HepG2 (cell line): ENCODE data around the gene TTLL13. TPM values are rescaled to one million over a fixed set of nuclear protein-coding genes. Genes with fewer than 3 reads are reported as not detected.
A peak's percentile ranks its signal among the peaks of the same experiment; 100 is the strongest.

ENCODE experiments used
- ATAC-seq: fragments of 200-7000 bp; cut with Tn5 transposase; 3 replicates; pipeline ENCODE4 v1.9.1; 2020; ENCODE audit warnings: mild to moderate bottlenecking, moderate library complexity
- BruUV-seq: library from RNA; stranded (reverse); fragments of 400-500 nt; replicated peaks from 2 replicates; lab custom pipeline; 2021; lab: Mats Ljungman, UMichigan
- CTCF ChIA-PET: fragments of 300-600 bp; formaldehyde crosslinking; extraction: SDS; loops from one replicate; lab custom pipeline; 2021; ENCODE audit warnings: low total read pairs, inconsistent platforms, low intra/inter-chr PET ratio; lab: Yijun Ruan, JAX
- POLR2A ChIA-PET: fragments of 350-600 bp; sonication (Branson Sonifier 250); formaldehyde crosslinking; loops from one replicate; lab custom pipeline; 2020; ENCODE audit warnings: antibody characterized with exemption, inconsistent platforms; lab: Yijun Ruan, JAX
- DNase-seq: peaks from one replicate; pipeline ENCODE4 v3.0.0-alpha.2; 2015; ENCODE audit warnings: low spot score
- FAIRE-seq: peaks from 3 replicates; lab custom pipeline; 2011; peaks lifted over from hg19 to GRCh38; lab: Jason Lieb, UNC
- H2AFZ ChIP-seq: one replicate; pipeline ENCODE4 v1.6.1; 2011; ENCODE audit warnings: low read length, inconsistent platforms
- H3K27ac ChIP-seq: fragments of 300-600 bp; 3 replicates; pipeline ENCODE4 v1.8.0; 2011; ENCODE audit warnings: mixed run types, mild to moderate bottlenecking, mixed read lengths, low read length, inconsistent platforms; ENCODE audit not compliant: insufficient read depth; ENCODE audit errors: extremely low read length
- H3K27me3 ChIP-seq, 2 experiments: fragments of 200-600 bp in 1 of 2; 2 replicates in 1 of 2; 3 replicates in 1 of 2; pipeline versions ENCODE4 v1.6.0 to v1.8.0; 2011; ENCODE audit warnings: low read length in 2 of 2, mild to moderate bottlenecking in 2 of 2, moderate library complexity in 2 of 2, inconsistent platforms in 1 of 2; ENCODE audit not compliant: insufficient read depth in 2 of 2, control insufficient read depth in 1 of 2
- H3K36me3 ChIP-seq, 2 experiments: fragments of 200-600 bp in 1 of 2; replicated peaks in 1 of 2; 2 replicates in 1 of 2; 3 replicates in 1 of 2; pipeline versions ENCODE4 v1.5.1 to v1.8.0; 2011; ENCODE audit warnings: low read length in 2 of 2, inconsistent platforms in 1 of 2; ENCODE audit not compliant: insufficient read depth in 2 of 2, control insufficient read depth in 1 of 2
- H3K4me1 ChIP-seq: 2 replicates; pipeline ENCODE4 v1.5.1; 2012; ENCODE audit warnings: low read length, inconsistent platforms; ENCODE audit not compliant: insufficient read depth
- H3K4me2 ChIP-seq: 2 replicates; pipeline ENCODE4 v1.6.0; 2011; ENCODE audit warnings: low read depth, low read length, inconsistent platforms
- H3K4me3 ChIP-seq, 3 experiments: fragments of 200-600 bp in 1 of 3; sonication (generic), shearing (Covaris generic) in 1 of 3; replicated peaks in 1 of 3; 2 replicates each; pipeline ENCODE4 v1.5.1; 2011 to 2016; ENCODE audit warnings: low read length in 3 of 3, inconsistent platforms in 2 of 3, low read depth in 2 of 3, mild to moderate bottlenecking in 2 of 3, control low read depth in 1 of 3, mixed read lengths in 1 of 3; ENCODE audit not compliant: insufficient read depth in 1 of 3
- H3K79me2 ChIP-seq: one replicate; pipeline ENCODE4 v1.6.1; 2011; ENCODE audit warnings: low read length, inconsistent platforms; ENCODE audit not compliant: insufficient read depth
- H3K9ac ChIP-seq: 2 replicates; pipeline ENCODE4 v1.6.0; 2011; ENCODE audit warnings: mild to moderate bottlenecking, low read depth, low read length, inconsistent platforms; ENCODE audit not compliant: insufficient read depth
- H3K9me3 ChIP-seq: 2 replicates; pipeline ENCODE4 v1.5.1; 2012; ENCODE audit warnings: mild to moderate bottlenecking, low read length
- H4K20me1 ChIP-seq: 2 replicates; pipeline ENCODE4 v1.6.0; 2011; ENCODE audit warnings: inconsistent platforms, mild to moderate bottlenecking, low read length, moderate library complexity; ENCODE audit not compliant: insufficient read depth
- BRCA1 ChIP-seq: sonication (generic); formaldehyde crosslinking; IDR thresholded peaks from 2 replicates; pipeline ENCODE4 v1.4.0; 2020; ENCODE audit warnings: missing genetic modification reagents
- CBX5 ChIP-seq: sonication (generic); formaldehyde crosslinking; IDR thresholded peaks from 2 replicates; pipeline ENCODE4 v1.4.0; 2020; ENCODE audit warnings: missing genetic modification reagents, borderline replicate concordance
- PCBP2 ChIP-seq: fragments of 200-400 bp; formaldehyde crosslinking; optimal IDR thresholded peaks from 2 replicates; pipeline ENCODE3; 2018; ENCODE audit warnings: low read length, low read depth; ENCODE audit not compliant: poor library complexity, severe bottlenecking
- SMC3 ChIP-seq: IDR thresholded peaks from 2 replicates; pipeline ENCODE4 v1.6.1; 2011; ENCODE audit warnings: low read length, improper control_type of control experiment
- TBP ChIP-seq: sonication (generic); formaldehyde crosslinking; IDR thresholded peaks from 2 replicates; pipeline ENCODE4 v1.5.0; 2020; ENCODE audit warnings: missing genetic modification reagents
- ZBTB44 ChIP-seq: sonication (generic); formaldehyde crosslinking; IDR thresholded peaks from 2 replicates; pipeline ENCODE4 v1.4.0; 2020; ENCODE audit warnings: missing genetic modification reagents
- WGBS: methylation state at CpG from one replicate; pipeline ENCODE4 v1.1.6; 2017; ENCODE audit warnings: low lambda C conversion rate; 5-methylcytosine and 5-hydroxymethylcytosine counted together
- in situ Hi-C: cut with HindIII; loops from 2 replicates; pipeline ENCODE4 v1.10.0; 2017; ENCODE audit warnings: low pct_unique_long_range_greater_than_20kb; ENCODE audit not compliant: extremely low pct_ligation_motif_present
- intact Hi-C: fragments of 100-400 bp; cut with micrococcal nuclease; formaldehyde crosslinking; loops from one replicate; pipeline ENCODE4 v1.10.0; 2022; ENCODE audit not compliant: unreplicated experiment
- polyA plus RNA-seq, 8 experiments: library from polyadenylated mRNA; depleted of rRNA in 3 of 8; stranded (reverse) in 7 of 8; unstranded in 1 of 8; fragments of >200 nt; fragmentation: Illumina TruSeq in 4 of 8; extraction: Trizol in 4 of 8; gene quantifications; 2 replicates each; pipeline versions ENCODE4 v1.2.1 to v1.2.3, GENCODE V29; 2011 to 2016; ENCODE audit warnings: low read depth in 4 of 8, missing spikeins in 1 of 8, mixed read lengths in 1 of 8; ENCODE audit not compliant: insufficient read depth in 1 of 8
- total RNA-seq, 5 experiments: library from RNA; depleted of rRNA; stranded (reverse); fragments of >200 nt; fragmentation: Illumina TruSeq; extraction: Trizol; gene quantifications; 2 replicates each; pipeline ENCODE4 v1.2.3, GENCODE V29; 2016; ENCODE audit warnings: low read depth in 1 of 5
- TF ChIP-seq, protein P1 (sequence below): sonication (generic); formaldehyde crosslinking; conservative IDR thresholded peaks from 2 replicates; pipeline ENCODE4 v1.4.0; 2020; ENCODE audit warnings: missing genetic modification reagents
- TF ChIP-seq, protein P2 (sequence below): sonication (generic); formaldehyde crosslinking; IDR thresholded peaks from 2 replicates; pipeline ENCODE4 v1.4.0; 2020; ENCODE audit warnings: mild to moderate bottlenecking, missing genetic modification reagents

The TTLL13 gene
- total and polyA plus RNA-seq, 2 of the 13 experiments (the other 11 are each of a cell fraction or from before 2014, with no cell fraction given) = 0.07 to 0.29 TPM

- WGBS = 82% methylated on average over 5 of the region's 5 CpGs
- H3K4me1 ChIP-seq = peaks cover 46% of the 10 kb centered on the region
- no peak for FAIRE-seq
- no peak for DNase-seq
- intact Hi-C loops = no loop called here
- ATAC-seq = no peak
- H3K79me2 ChIP-seq = peaks cover 19% of the 10 kb centered on the region
- H3K4me3 ChIP-seq = no peak overlapping the region
- CTCF ChIA-PET = no interaction called here
- TF ChIP-seq SMC3 (no peak), BRCA1 (CRISPR knock-in tag) (no peak), TBP (CRISPR knock-in tag) (no peak), PCBP2 (no peak), ZBTB44 (no peak), CBX5 (CRISPR knock-in tag) (no peak)
- TF ChIP-seq, protein P1, sequence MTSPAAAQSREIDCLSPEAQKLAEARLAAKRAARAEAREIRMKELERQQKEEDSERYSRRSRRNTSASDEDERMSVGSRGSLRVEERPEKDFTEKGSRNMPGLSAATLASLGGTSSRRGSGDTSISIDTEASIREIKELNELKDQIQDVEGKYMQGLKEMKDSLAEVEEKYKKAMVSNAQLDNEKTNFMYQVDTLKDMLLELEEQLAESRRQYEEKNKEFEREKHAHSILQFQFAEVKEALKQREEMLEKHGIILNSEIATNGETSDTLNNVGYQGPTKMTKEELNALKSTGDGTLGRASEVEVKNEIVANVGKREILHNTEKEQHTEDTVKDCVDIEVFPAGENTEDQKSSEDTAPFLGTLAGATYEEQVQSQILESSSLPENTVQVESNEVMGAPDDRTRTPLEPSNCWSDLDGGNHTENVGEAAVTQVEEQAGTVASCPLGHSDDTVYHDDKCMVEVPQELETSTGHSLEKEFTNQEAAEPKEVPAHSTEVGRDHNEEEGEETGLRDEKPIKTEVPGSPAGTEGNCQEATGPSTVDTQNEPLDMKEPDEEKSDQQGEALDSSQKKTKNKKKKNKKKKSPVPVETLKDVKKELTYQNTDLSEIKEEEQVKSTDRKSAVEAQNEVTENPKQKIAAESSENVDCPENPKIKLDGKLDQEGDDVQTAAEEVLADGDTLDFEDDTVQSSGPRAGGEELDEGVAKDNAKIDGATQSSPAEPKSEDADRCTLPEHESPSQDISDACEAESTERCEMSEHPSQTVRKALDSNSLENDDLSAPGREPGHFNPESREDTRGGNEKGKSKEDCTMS (CRISPR knock-in tag) = no peak
- TF ChIP-seq, protein P2, sequence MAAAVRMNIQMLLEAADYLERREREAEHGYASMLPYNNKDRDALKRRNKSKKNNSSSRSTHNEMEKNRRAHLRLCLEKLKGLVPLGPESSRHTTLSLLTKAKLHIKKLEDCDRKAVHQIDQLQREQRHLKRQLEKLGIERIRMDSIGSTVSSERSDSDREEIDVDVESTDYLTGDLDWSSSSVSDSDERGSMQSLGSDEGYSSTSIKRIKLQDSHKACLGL (CRISPR knock-in tag) = no peak
- no peaks in the 10 kb centered on the region for H3K9me3 ChIP-seq
- no peaks in the 10 kb centered on the region for H3K36me3 ChIP-seq
- no peaks in the 10 kb centered on the region; a peak in 1 of 5 replicates for H3K27me3 ChIP-seq
- POLR2A ChIA-PET = interaction anchor here (2.4 to 4.0 kb wide), 2 partner anchors 13 to 29 kb away, joined by 7 to 20 read pairs; partner anchors contain the start of genes CIB1, GDPGP1 and TTLL13
- H4K20me1 ChIP-seq = peaks cover under 1% of the 10 kb centered on the region
- in situ Hi-C loops = no loop called here
- no peak overlapping the region for H2AFZ ChIP-seq
- peak overlapping the region; percentile 87; the same call in 1 of the 2 replicates for H3K4me2 ChIP-seq
- H3K27ac ChIP-seq = no peak overlapping the region
- no TSS peak for BruUV-seq
- 0 out of 2 replicates have a peak overlapping the region, but pooled peaks have one; percentile 36 for H3K9ac ChIP-seq
These were observed 13.1 kb downstream of the TTLL13 start for GRCh38 chr15:90262426-90262825.
